GM21529 (cell line): ENCODE data around the gene SFT2D1.
A peak's percentile ranks its signal among the peaks of the same experiment; 100 is the strongest.

Source experiments
- ATAC-seq: cut with Tn5 transposase; IDR thresholded peaks from one replicate; pipeline ENCODE4 v1.9.1; 2021; ENCODE audit not compliant: unreplicated experiment

Gene SFT2D1

GRCh38 chr6:166282394-166283032 is 59.8 kb downstream of the SFT2D1 start:
- no peak for ATAC-seq

- ATAC-seq: peak; percentile 51
Observed at GRCh38 chr6:166281104-166281503, 61.2 kb downstream of the SFT2D1 start.

- ATAC-seq: no peak
Observed at GRCh38 chr6:166279393-166279679, 63.0 kb downstream of the SFT2D1 start.

- no peak for ATAC-seq
Observed at GRCh38 chr6:166278579-166279392, 63.6 kb downstream of the SFT2D1 start.

- ATAC-seq: no peak
Observed at GRCh38 chr6:166277892-166278578, 64.3 kb downstream of the SFT2D1 start.

GRCh38 chr6:166277018-166277417 is 65.3 kb downstream of the SFT2D1 start:
- no peak for ATAC-seq

- peak; percentile 80 for ATAC-seq
Observed at GRCh38 chr6:166275714-166276166, 66.6 kb downstream of the SFT2D1 start.

- ATAC-seq: no peak
Observed at GRCh38 chr6:166274739-166275370, 67.5 kb downstream of the SFT2D1 start.

GRCh38 chr6:166274163-166274562 is 68.2 kb downstream of the SFT2D1 start:
- no peak for ATAC-seq

GRCh38 chr6:166271376-166271765 is 71.0 kb downstream of the SFT2D1 start:
- ATAC-seq: no peak

GRCh38 chr6:166270706-166271375 is 71.5 kb downstream of the SFT2D1 start:
- ATAC-seq: no peak
